HG02884 (cell line): ENCODE measurements around the gene CELF2.
"Not testable (repeated sequence)": the region's sequence is repeated elsewhere in the genome, so short reads cannot be mapped to it uniquely, and the experiment has no call there.

Experiments
- ATAC-seq: cut with Tn5 transposase; IDR thresholded peaks from one replicate; pipeline ENCODE4 v1.9.1; 2021; ENCODE audit warnings: mild to moderate bottlenecking, moderate library complexity; ENCODE audit not compliant: unreplicated experiment

CELF2 gene

GRCh38 chr10:11366889-11367288, 349.2 kb downstream of the CELF2 start:
- not testable (repeated sequence) for ATAC-seq

GRCh38 chr10:11367505-11367904, 349.8 kb downstream of the CELF2 start:
- no peak for ATAC-seq

GRCh38 chr10:11373717-11374171, 356.1 kb downstream of the CELF2 start:
- ATAC-seq = no peak

- ATAC-seq = no peak
Observed at GRCh38 chr10:11377267-11377666, 359.6 kb downstream of the CELF2 start.

- ATAC-seq = no peak
Observed at GRCh38 chr10:11378835-11379234, 361.2 kb downstream of the CELF2 start.

GRCh38 chr10:11379771-11380170, 362.1 kb downstream of the CELF2 start:
- ATAC-seq = no peak

GRCh38 chr10:11381023-11381422, 363.4 kb downstream of the CELF2 start:
- no peak for ATAC-seq

- no peak for ATAC-seq
Observed at GRCh38 chr10:11381511-11381910, 363.8 kb downstream of the CELF2 start.

GRCh38 chr10:11382187-11382586, 364.5 kb downstream of the CELF2 start:
- no peak for ATAC-seq

GRCh38 chr10:11386044-11386443, 368.4 kb downstream of the CELF2 start:
- no peak for ATAC-seq
